Measurements from ENCODE around the gene LCN6.

Gene LCN6

GRCh38 chr9:136740069-136740468 is 8.3 kb downstream of the LCN6 start:
- ATAC-seq (ENCODE audit: low read depth) = no peak
- Mint-ChIP-seq H3K4me3 (peak overlapping the region; percentile 92), H3K9me3 (no peaks in the 10 kb centered on the region), H3K4me1 (peaks cover 16% of the 10 kb centered on the region), H3K36me3 (peaks cover 14% of the 10 kb centered on the region), H3K27ac (no peak overlapping the region), H3K27me3 (no peaks in the 10 kb centered on the region)
- DNase-seq (ENCODE audit: low spot score in 2 of 2) = no peak

GRCh38 chr9:136739509-136739908 is 8.8 kb downstream of the LCN6 start:
- ATAC-seq (ENCODE audit: low read depth) (no peak), DNase-seq (ENCODE audit: low spot score in 2 of 2) (no peak)
- Mint-ChIP-seq H3K36me3 (peaks cover 14% of the 10 kb centered on the region), H3K27me3 (no peaks in the 10 kb centered on the region), H3K4me3 (peak overlapping the region; percentile 47), H3K9me3 (no peaks in the 10 kb centered on the region), H3K27ac (no peak overlapping the region), H3K4me1 (peaks cover 14% of the 10 kb centered on the region)

GRCh38 chr9:136738960-136739359 is 9.4 kb downstream of the LCN6 start:
- no peak for ATAC-seq (ENCODE audit: low read depth)
- Mint-ChIP-seq H3K9me3 (no peaks in the 10 kb centered on the region), H3K36me3 (peaks cover 14% of the 10 kb centered on the region), H3K27me3 (no peaks in the 10 kb centered on the region), H3K4me1 (peaks cover 14% of the 10 kb centered on the region), H3K27ac (no peak overlapping the region), H3K4me3 (peak overlapping the region; percentile 43)
- no peak for DNase-seq (ENCODE audit: low spot score in 2 of 2)

GRCh38 chr9:136735812-136736480 is 12.4 kb downstream of the LCN6 start:
- Mint-ChIP-seq H3K9me3 (no peaks in the 10 kb centered on the region), H3K4me3 (no peak overlapping the region)
- no peak for ATAC-seq (ENCODE audit: low read depth)

GRCh38 chr9:136734837-136735496 is 13.4 kb downstream of the LCN6 start:
- Mint-ChIP-seq H3K27me3 (no peaks in the 10 kb centered on the region), H3K36me3 (peaks cover 13% of the 10 kb centered on the region), H3K27ac (no peak overlapping the region), H3K9me3 (no peaks in the 10 kb centered on the region), H3K4me3 (no peak overlapping the region), H3K4me1 (peaks cover 5% of the 10 kb centered on the region)
- DNase-seq (ENCODE audit: low spot score in 2 of 2) (no peak), ATAC-seq (ENCODE audit: low read depth) (no peak)

More at GRCh38 chr9:136735812-136736480, 12.4 kb downstream of the LCN6 start:
- no peak for DNase-seq (ENCODE audit: low spot score in 2 of 2)
- no peak overlapping the region for H3K27ac Mint-ChIP-seq
- H3K36me3 Mint-ChIP-seq = peaks cover 14% of the 10 kb centered on the region
- H3K27me3 Mint-ChIP-seq = no peaks in the 10 kb centered on the region
- peaks cover 7% of the 10 kb centered on the region for H3K4me1 Mint-ChIP-seq

GRCh38 chr9:136733611-136734010 is 14.7 kb downstream of the LCN6 start:
- Mint-ChIP-seq H3K36me3 (peaks cover 5% of the 10 kb centered on the region), H3K27ac (no peak overlapping the region), H3K27me3 (no peaks in the 10 kb centered on the region), H3K4me1 (peaks cover 5% of the 10 kb centered on the region), H3K4me3 (no peak overlapping the region), H3K9me3 (no peaks in the 10 kb centered on the region)
- DNase-seq (ENCODE audit: low spot score in 2 of 2) (no peak), ATAC-seq (ENCODE audit: low read depth) (no peak)

GRCh38 chr9:136732444-136733178 is 15.7 kb downstream of the LCN6 start:
- Mint-ChIP-seq H3K36me3 (no peaks in the 10 kb centered on the region), H3K4me3 (no peak overlapping the region), H3K27me3 (no peaks in the 10 kb centered on the region), H3K27ac (no peak overlapping the region), H3K4me1 (peaks cover 2% of the 10 kb centered on the region), H3K9me3 (no peaks in the 10 kb centered on the region)
- ATAC-seq (ENCODE audit: low read depth) (no peak), DNase-seq (ENCODE audit: low spot score in 2 of 2) (no peak)

- H3K27me3 Mint-ChIP-seq = no peaks in the 10 kb centered on the region
Measured at GRCh38 chr9:136729926-136730325, 18.4 kb downstream of the LCN6 start.

GRCh38 chr9:136729144-136729543 is 19.2 kb downstream of the LCN6 start:
- no peak for ATAC-seq (ENCODE audit: low read depth)
- H3K9me3 Mint-ChIP-seq = no peaks in the 10 kb centered on the region
- no peak for DNase-seq (ENCODE audit: low spot score in 2 of 2)
- H3K36me3 Mint-ChIP-seq = peaks cover 7% of the 10 kb centered on the region
- no peaks in the 10 kb centered on the region for H3K27me3 Mint-ChIP-seq
- H3K4me1 Mint-ChIP-seq = peaks cover 10% of the 10 kb centered on the region
- H3K4me3 Mint-ChIP-seq = peak overlapping the region; percentile 62
- H3K27ac Mint-ChIP-seq = no peak overlapping the region

More at GRCh38 chr9:136729926-136730325, 18.4 kb downstream of the LCN6 start:
- no peak for DNase-seq (ENCODE audit: low spot score in 2 of 2)
- Mint-ChIP-seq H3K9me3 (no peaks in the 10 kb centered on the region), H3K4me1 (peaks cover 8% of the 10 kb centered on the region), H3K36me3 (peaks cover 5% of the 10 kb centered on the region), H3K4me3 (peak overlapping the region; percentile 27), H3K27ac (no peak overlapping the region)
- no peak for ATAC-seq (ENCODE audit: low read depth)

- ATAC-seq (ENCODE audit: low read depth) (no peak), DNase-seq (ENCODE audit: low spot score in 2 of 2) (no peak)
- peaks cover 12% of the 10 kb centered on the region for H3K36me3 Mint-ChIP-seq
- H3K27ac Mint-ChIP-seq = peak overlapping the region; percentile 89
- peak overlapping the region; percentile 62 for H3K4me3 Mint-ChIP-seq
- no peaks in the 10 kb centered on the region for H3K27me3 Mint-ChIP-seq
- peaks cover 12% of the 10 kb centered on the region for H3K4me1 Mint-ChIP-seq
- H3K9me3 Mint-ChIP-seq = no peaks in the 10 kb centered on the region
Measured at GRCh38 chr9:136728548-136729123, 19.7 kb downstream of the LCN6 start.

GRCh38 chr9:136728080-136728547 is 20.2 kb downstream of the LCN6 start:
- peak overlapping the region; percentile 89 for H3K27ac Mint-ChIP-seq

GRCh38 chr9:136726631-136727191 is 21.6 kb downstream of the LCN6 start:
- no peaks in the 10 kb centered on the region for H3K9me3 Mint-ChIP-seq
- DNase-seq (ENCODE audit: low spot score in 2 of 2) (no peak), ATAC-seq (ENCODE audit: low read depth) (peak; percentile 61)
- peak overlapping the region; percentile 89 for H3K27ac Mint-ChIP-seq
- H3K4me3 Mint-ChIP-seq = peak overlapping the region; percentile 95
- H3K27me3 Mint-ChIP-seq = no peaks in the 10 kb centered on the region
- H3K4me1 Mint-ChIP-seq = peaks cover 12% of the 10 kb centered on the region
- peaks cover 16% of the 10 kb centered on the region for H3K36me3 Mint-ChIP-seq

More at GRCh38 chr9:136728080-136728547, 20.2 kb downstream of the LCN6 start:
- peaks cover 15% of the 10 kb centered on the region for H3K36me3 Mint-ChIP-seq
- no peaks in the 10 kb centered on the region for H3K9me3 Mint-ChIP-seq
- H3K27me3 Mint-ChIP-seq = no peaks in the 10 kb centered on the region
- H3K4me3 Mint-ChIP-seq = peak overlapping the region; percentile 95
- ATAC-seq (ENCODE audit: low read depth) (peak; percentile 72), DNase-seq (ENCODE audit: low spot score in 2 of 2) (peak; percentile 97 to 99)
- H3K4me1 Mint-ChIP-seq = peaks cover 12% of the 10 kb centered on the region

- ATAC-seq (ENCODE audit: low read depth) (no peak), DNase-seq (ENCODE audit: low spot score in 2 of 2) (no peak)
- no peaks in the 10 kb centered on the region for H3K9me3 Mint-ChIP-seq
- H3K4me3 Mint-ChIP-seq = peak overlapping the region; percentile 95
- peaks cover 14% of the 10 kb centered on the region for H3K4me1 Mint-ChIP-seq
- peaks cover 18% of the 10 kb centered on the region for H3K36me3 Mint-ChIP-seq
- peak overlapping the region; percentile 89 for H3K27ac Mint-ChIP-seq
- H3K27me3 Mint-ChIP-seq = no peaks in the 10 kb centered on the region
Measured at GRCh38 chr9:136726118-136726517, 22.2 kb downstream of the LCN6 start.

Measured in memory B cell (primary cell).